ENCODE measurements around the gene RAB3D.
A peak's percentile ranks its signal among the peaks of the same experiment; 100 is the strongest.
"Not testable (repeated sequence)": the region's sequence is repeated elsewhere in the genome, so short reads cannot be mapped to it uniquely, and the experiment has no call there.

The RAB3D gene

GRCh38 chr19:11338121-11338520 lies 1.3 kb downstream of the RAB3D start:
- DNase-seq, result no peak

- DNase-seq, result peak; percentile 32
Observed at GRCh38 chr19:11337080-11337479, 2.4 kb downstream of the RAB3D start.

GRCh38 chr19:11335449-11336146 lies 3.9 kb downstream of the RAB3D start:
- no peak for DNase-seq

GRCh38 chr19:11333838-11334237 lies 5.6 kb downstream of the RAB3D start:
- DNase-seq, result not testable (repeated sequence)

GRCh38 chr19:11332822-11333221 lies 6.6 kb downstream of the RAB3D start:
- no peak for DNase-seq

GRCh38 chr19:11331502-11331901 lies 8.0 kb downstream of the RAB3D start:
- no peak for DNase-seq

GRCh38 chr19:11330127-11330526 lies 9.3 kb downstream of the RAB3D start:
- DNase-seq, result no peak

GRCh38 chr19:11325544-11325943 lies 13.9 kb downstream of the RAB3D start:
- DNase-seq, result no peak

GRCh38 chr19:11324748-11325389 lies 14.6 kb downstream of the RAB3D start:
- DNase-seq, result no peak

- DNase-seq, result peak; percentile 85
Observed at GRCh38 chr19:11324079-11324661, 15.3 kb downstream of the RAB3D start.

- DNase-seq, result no peak
Observed at GRCh38 chr19:11323601-11324078, 15.8 kb downstream of the RAB3D start.

- no peak for DNase-seq
Observed at GRCh38 chr19:11322269-11323024, 17.0 kb downstream of the RAB3D start.

GRCh38 chr19:11321191-11322126 lies 18.0 kb downstream of the RAB3D start:
- DNase-seq, result no peak

GRCh38 chr19:11320278-11320995 lies 19.0 kb downstream of the RAB3D start:
- not testable (repeated sequence) for DNase-seq

- DNase-seq, result no peak
Observed at GRCh38 chr19:11306337-11306736, 33.1 kb downstream of the RAB3D start.

GRCh38 chr19:11304936-11305335 lies 34.5 kb downstream of the RAB3D start:
- DNase-seq, result no peak

- DNase-seq, result no peak
Observed at GRCh38 chr19:11300811-11301120, 38.7 kb downstream of the RAB3D start.

- DNase-seq, result no peak
Observed at GRCh38 chr19:11299946-11300810, 39.3 kb downstream of the RAB3D start.

GRCh38 chr19:11296264-11296663 lies 43.2 kb downstream of the RAB3D start:
- DNase-seq, result no peak

GRCh38 chr19:11295665-11296245 lies 43.7 kb downstream of the RAB3D start, which contains the start of gene TSPAN16:
TSPAN16 (plus strand) TSS chr19:11296160; CDS start chr19:11296298, 138 bp downstream.
- DNase-seq, result no peak

Data from activated CD4-positive, alpha-beta T cell treated with anti-CD3 and anti-CD28 coated beads, Interleukin-2, Interleukin-6, amounts not matched to agents 100 ng/mL and 50 ng/mL, durations not matched to agents 16 hours and 8 hours (primary cell).